ENCODE measurements around the gene C2CD3. TPM values are rescaled to one million over a fixed set of nuclear protein-coding genes. Genes with fewer than 3 reads are reported as not detected.

C2CD3 gene
- total RNA-seq, 1 donor from 2014 or later = 23.9 TPM

DNA sequence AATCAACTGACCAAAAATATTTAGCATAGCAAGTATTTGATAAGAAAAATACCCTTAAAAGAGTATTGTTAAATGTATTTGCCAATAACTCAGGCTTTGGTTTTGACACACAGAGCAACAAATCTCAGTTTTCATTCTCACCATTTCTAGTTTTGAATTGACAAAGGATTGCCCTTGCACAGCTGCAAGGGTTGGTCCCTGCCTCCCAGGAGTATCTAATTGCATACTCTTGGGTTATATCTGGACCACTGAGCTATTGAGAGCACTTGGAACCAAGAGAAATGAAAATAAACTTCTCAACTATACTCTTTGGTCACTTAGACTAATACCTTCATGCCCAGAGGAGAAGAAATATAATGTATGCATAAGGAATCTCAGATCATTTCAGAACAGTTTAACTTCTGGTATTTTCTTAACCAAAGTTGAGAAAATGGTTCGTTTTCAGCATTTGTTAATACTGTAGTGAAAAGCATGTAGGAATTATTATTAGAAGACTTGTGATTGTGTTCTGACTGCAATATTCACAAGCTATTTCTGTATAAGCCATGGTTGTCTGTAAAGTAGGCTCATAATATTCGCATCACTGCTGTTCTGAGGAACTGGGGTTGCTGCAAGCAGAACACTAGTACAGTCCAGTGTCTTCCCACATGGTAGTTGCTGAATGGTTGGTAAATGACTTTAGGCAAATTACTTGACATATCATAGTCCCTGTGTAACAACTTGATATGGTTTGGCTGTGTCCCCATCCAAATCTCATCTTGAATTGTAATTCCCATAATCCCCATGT is 7.9 kb downstream of the C2CD3 start:
- Mint-ChIP-seq H3K4me3 (ENCODE audit: unreplicated experiment) (no peak overlapping the region), H3K4me1 (ENCODE audit: unreplicated experiment) (no peaks in the 10 kb centered on the region), H3K36me3 (ENCODE audit: low read depth, unreplicated experiment) (peaks cover 12% of the 10 kb centered on the region), H3K27me3 (ENCODE audit: unreplicated experiment) (no peaks in the 10 kb centered on the region), H3K9me3 (ENCODE audit: unreplicated experiment) (no peaks in the 10 kb centered on the region), H3K27ac (ENCODE audit: unreplicated experiment) (no peak overlapping the region)
- TF ChIP-seq, protein P1, sequence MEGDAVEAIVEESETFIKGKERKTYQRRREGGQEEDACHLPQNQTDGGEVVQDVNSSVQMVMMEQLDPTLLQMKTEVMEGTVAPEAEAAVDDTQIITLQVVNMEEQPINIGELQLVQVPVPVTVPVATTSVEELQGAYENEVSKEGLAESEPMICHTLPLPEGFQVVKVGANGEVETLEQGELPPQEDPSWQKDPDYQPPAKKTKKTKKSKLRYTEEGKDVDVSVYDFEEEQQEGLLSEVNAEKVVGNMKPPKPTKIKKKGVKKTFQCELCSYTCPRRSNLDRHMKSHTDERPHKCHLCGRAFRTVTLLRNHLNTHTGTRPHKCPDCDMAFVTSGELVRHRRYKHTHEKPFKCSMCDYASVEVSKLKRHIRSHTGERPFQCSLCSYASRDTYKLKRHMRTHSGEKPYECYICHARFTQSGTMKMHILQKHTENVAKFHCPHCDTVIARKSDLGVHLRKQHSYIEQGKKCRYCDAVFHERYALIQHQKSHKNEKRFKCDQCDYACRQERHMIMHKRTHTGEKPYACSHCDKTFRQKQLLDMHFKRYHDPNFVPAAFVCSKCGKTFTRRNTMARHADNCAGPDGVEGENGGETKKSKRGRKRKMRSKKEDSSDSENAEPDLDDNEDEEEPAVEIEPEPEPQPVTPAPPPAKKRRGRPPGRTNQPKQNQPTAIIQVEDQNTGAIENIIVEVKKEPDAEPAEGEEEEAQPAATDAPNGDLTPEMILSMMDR (IDR thresholded peaks at IDR 0.05; ENCODE audit: unreplicated experiment) = no peak
- DNase-seq (ENCODE audit: low spot score) = no peak

DNA sequence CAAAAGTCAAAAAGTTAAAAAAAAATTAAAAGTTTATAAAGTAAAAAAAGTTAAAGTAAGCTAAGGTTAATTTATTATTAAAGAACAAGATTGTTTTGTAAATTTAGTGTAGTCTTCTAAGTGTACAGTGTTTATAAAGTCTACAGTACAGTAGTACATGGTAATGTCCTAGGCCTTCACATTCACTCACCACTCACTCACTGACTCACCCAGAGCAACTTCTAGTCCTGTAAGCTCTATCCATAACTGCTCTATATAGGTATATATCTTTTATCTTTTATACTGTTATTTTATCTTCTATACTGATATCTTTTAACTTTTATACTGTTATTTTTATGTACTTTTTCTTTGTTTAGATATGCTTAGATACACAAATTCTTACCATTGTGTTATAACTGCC is 11.2 kb downstream of the C2CD3 start:
- Mint-ChIP-seq H3K36me3 (ENCODE audit: low read depth, unreplicated experiment) (peaks cover 8% of the 10 kb centered on the region), H3K9me3 (ENCODE audit: unreplicated experiment) (no peaks in the 10 kb centered on the region), H3K27ac (ENCODE audit: unreplicated experiment) (no peak overlapping the region), H3K4me1 (ENCODE audit: unreplicated experiment) (no peaks in the 10 kb centered on the region), H3K4me3 (ENCODE audit: unreplicated experiment) (no peak overlapping the region), H3K27me3 (ENCODE audit: unreplicated experiment) (no peaks in the 10 kb centered on the region)
- no peak for DNase-seq (ENCODE audit: low spot score)
- TF ChIP-seq, protein P1 (IDR thresholded peaks at IDR 0.05; ENCODE audit: unreplicated experiment) = no peak

DNA sequence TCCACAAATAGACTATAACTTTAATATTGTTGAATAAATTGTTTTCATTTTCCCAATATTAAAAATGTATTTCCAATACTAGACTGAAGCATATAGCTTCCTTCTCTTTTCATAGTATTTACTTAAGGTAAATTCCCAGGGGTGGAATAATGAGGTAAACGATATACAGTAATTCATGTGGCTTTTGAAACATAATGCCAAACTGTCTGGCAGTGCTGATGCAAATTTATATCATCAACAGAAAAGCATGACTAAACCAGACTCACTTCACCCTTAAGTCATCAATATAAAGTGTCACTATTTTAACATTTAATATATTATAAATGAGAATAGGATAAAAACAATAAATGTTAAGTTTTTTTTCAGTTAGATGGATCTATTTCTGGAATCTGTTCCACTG is 13.6 kb downstream of the C2CD3 start:
- no peak overlapping the region for H3K4me3 Mint-ChIP-seq (ENCODE audit: unreplicated experiment)
- no peaks in the 10 kb centered on the region for H3K9me3 Mint-ChIP-seq (ENCODE audit: unreplicated experiment)
- H3K4me1 Mint-ChIP-seq (ENCODE audit: unreplicated experiment) = no peaks in the 10 kb centered on the region
- H3K27ac Mint-ChIP-seq (ENCODE audit: unreplicated experiment) = no peak overlapping the region
- H3K27me3 Mint-ChIP-seq (ENCODE audit: unreplicated experiment) = no peaks in the 10 kb centered on the region
- TF ChIP-seq, protein P1 (IDR thresholded peaks at IDR 0.05; ENCODE audit: unreplicated experiment) = no peak
- peaks cover 3% of the 10 kb centered on the region for H3K36me3 Mint-ChIP-seq (ENCODE audit: low read depth, unreplicated experiment)
- no peak for DNase-seq (ENCODE audit: low spot score)

DNA sequence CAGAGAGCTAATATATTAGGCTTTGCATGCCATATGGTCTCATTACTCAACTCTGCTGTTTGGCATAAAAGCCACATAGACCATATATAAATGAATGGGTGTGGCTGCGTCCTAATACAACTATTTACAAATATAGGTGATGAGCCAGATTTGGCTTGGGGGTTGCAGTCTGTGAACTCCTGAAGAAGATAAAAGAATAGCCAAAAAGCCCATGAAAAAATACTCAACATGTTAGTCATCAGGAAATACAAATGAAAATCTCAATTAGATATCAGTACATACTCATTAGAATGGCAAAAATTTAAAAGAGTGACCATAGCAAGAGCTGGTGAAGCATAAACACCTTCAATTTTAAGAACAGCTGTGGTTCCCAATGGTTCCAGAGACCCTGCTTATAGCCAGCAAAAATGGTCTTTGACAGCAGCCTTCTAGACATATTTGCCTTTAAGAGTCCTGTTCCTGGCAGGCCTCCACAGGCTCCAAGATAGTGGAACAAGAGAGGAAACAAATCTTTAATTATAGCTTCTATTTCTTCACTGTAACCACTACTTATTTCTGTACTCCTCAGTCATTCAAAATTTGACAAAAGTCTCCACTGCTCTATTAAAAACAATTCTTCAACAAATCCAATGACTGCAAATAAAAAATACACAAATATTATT is 16.1 kb downstream of the C2CD3 start:
- TF ChIP-seq, protein P1 (IDR thresholded peaks at IDR 0.05; ENCODE audit: unreplicated experiment) = no peak
- H3K4me1 Mint-ChIP-seq (ENCODE audit: unreplicated experiment) = no peaks in the 10 kb centered on the region
- H3K9me3 Mint-ChIP-seq (ENCODE audit: unreplicated experiment) = no peaks in the 10 kb centered on the region
- H3K27ac Mint-ChIP-seq (ENCODE audit: unreplicated experiment) = no peak overlapping the region
- H3K4me3 Mint-ChIP-seq (ENCODE audit: unreplicated experiment) = no peak overlapping the region
- no peak for DNase-seq (ENCODE audit: low spot score)
- no peaks in the 10 kb centered on the region for H3K27me3 Mint-ChIP-seq (ENCODE audit: unreplicated experiment)
- H3K36me3 Mint-ChIP-seq (ENCODE audit: low read depth, unreplicated experiment) = peaks cover 3% of the 10 kb centered on the region

DNA sequence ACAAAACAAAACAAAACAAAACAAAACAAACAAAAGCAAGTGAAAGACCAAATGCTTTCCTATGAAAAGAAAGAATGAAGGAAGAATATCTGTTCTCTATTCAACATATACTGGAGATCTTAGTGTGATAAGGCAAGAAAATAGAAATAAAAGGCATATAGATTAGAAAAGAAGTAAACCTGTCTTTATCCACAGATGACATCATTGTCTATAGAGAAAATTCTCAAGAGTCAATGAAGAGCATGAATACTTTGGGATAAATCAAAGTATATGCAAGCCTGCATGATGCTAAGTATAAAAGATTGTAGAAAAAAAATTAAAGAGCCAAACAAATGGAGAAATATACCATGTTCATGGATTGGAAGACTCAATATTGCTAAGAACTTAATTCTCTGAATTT is 17.6 kb downstream of the C2CD3 start:
- H3K4me1 Mint-ChIP-seq (ENCODE audit: unreplicated experiment) = no peaks in the 10 kb centered on the region
- H3K27me3 Mint-ChIP-seq (ENCODE audit: unreplicated experiment) = no peaks in the 10 kb centered on the region
- H3K36me3 Mint-ChIP-seq (ENCODE audit: low read depth, unreplicated experiment) = peaks cover 3% of the 10 kb centered on the region
- no peaks in the 10 kb centered on the region for H3K9me3 Mint-ChIP-seq (ENCODE audit: unreplicated experiment)
- no peak overlapping the region for H3K4me3 Mint-ChIP-seq (ENCODE audit: unreplicated experiment)
- TF ChIP-seq, protein P1 (IDR thresholded peaks at IDR 0.05; ENCODE audit: unreplicated experiment) = no peak
- no peak for DNase-seq (ENCODE audit: low spot score)
- H3K27ac Mint-ChIP-seq (ENCODE audit: unreplicated experiment) = no peak overlapping the region

Measured in endothelial cell (in vitro differentiated cells).